ENCODE measurements around the gene STX18. TPM values are rescaled to one million over a fixed set of nuclear protein-coding genes. Genes with fewer than 3 reads are reported as not detected.
"Not testable (repeated sequence)": the region's sequence is repeated elsewhere in the genome, so short reads cannot be mapped to it uniquely, and the experiment has no call there.

The STX18 gene
- polyA plus RNA-seq, 1 donor, result 42.5 TPM

DNA sequence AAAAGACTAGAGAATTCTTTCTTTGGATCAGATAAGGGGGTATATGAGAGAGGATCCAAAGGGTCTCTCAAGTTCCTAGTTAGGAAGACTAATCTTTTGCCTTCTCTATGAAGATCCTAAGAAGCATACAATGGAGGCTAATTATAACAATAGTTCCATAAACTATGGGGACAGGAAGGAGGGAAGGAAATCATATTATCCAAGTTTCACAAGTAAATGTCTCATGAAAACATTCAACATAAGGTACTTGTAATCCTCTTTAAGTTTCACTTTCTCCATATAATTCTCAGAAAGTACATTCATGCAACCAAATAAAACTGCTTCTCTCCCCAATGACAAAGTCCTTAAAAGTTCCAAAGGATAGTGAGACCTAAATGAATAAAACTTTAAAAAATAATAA lies 27.1 kb downstream of the STX18 start:
- H3K9me3 ChIP-seq (ENCODE audit: control insufficient read depth, low read depth, low read length), result no peaks in the 10 kb centered on the region
- no peak overlapping the region for H3K27ac ChIP-seq (ENCODE audit: low read length)
- no peaks in the 10 kb centered on the region for H3K36me3 ChIP-seq (ENCODE audit: control insufficient read depth, insufficient read depth, low read length)
- H3K4me3 ChIP-seq (ENCODE audit: low read length), result no peak overlapping the region
- H3K4me1 ChIP-seq (ENCODE audit: control insufficient read depth, insufficient read depth, low read length), result no peaks in the 10 kb centered on the region
- no peaks in the 10 kb centered on the region for H3K27me3 ChIP-seq (ENCODE audit: control insufficient read depth, insufficient read depth, low read length)
- no peak for DNase-seq

DNA sequence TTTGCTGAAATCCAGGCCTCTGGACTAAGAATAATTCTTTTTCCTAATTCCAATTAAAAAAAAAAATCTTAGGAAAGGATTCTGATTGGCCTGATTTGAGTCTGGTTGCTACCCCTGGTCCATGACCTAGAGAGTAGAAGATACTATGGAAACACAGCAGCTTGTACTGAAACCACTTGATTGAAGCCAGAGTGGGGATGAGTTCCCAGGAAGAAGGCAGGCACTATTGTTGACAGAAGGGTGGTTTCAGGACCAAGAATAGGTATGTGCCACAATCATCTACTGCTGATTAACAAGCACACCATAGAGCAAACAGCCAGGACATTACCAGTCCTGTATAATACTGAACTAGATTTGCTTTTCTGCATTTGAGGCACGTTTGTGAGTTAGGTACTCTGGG lies 29.6 kb downstream of the STX18 start:
- no peak for DNase-seq
- no peak overlapping the region for H3K27ac ChIP-seq (ENCODE audit: low read length)
- H3K4me3 ChIP-seq (ENCODE audit: low read length), result no peak overlapping the region
- no peaks in the 10 kb centered on the region for H3K27me3 ChIP-seq (ENCODE audit: control insufficient read depth, insufficient read depth, low read length)
- H3K36me3 ChIP-seq (ENCODE audit: control insufficient read depth, insufficient read depth, low read length), result no peaks in the 10 kb centered on the region
- no peaks in the 10 kb centered on the region for H3K4me1 ChIP-seq (ENCODE audit: control insufficient read depth, insufficient read depth, low read length)
- no peaks in the 10 kb centered on the region for H3K9me3 ChIP-seq (ENCODE audit: control insufficient read depth, low read depth, low read length)
- no CpG with 5 or more reads among the region's 1 CpG for WGBS (ENCODE audit: insufficient coverage, low lambda C conversion rate)

DNA sequence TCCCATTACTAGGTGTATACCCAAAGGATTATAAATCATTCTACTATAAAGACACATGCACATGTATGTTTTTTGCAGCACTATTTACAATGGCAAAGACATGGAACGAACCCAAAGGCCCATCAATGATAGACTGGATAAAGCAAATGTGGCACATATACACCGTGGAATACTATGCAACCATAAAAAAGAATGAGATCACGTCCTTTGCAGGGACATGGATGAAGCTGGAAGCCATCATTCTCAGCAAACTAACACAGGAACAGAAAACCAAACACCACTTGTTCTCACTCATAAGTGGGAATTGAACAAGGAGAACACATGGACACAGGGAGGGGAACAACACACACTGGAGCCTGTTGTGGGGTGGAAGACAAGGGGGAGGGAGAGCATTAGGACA lies 31.2 kb downstream of the STX18 start:
- H3K27me3 ChIP-seq (ENCODE audit: control insufficient read depth, insufficient read depth, low read length); H3K36me3 ChIP-seq (ENCODE audit: control insufficient read depth, insufficient read depth, low read length); H3K4me1 ChIP-seq (ENCODE audit: control insufficient read depth, insufficient read depth, low read length); H3K27ac ChIP-seq (ENCODE audit: low read length); H3K4me3 ChIP-seq (ENCODE audit: low read length); DNase-seq; H3K9me3 ChIP-seq (ENCODE audit: control insufficient read depth, low read depth, low read length): not testable (repeated sequence)
- no CpG with 5 or more reads among the region's 3 CpGs for WGBS (ENCODE audit: insufficient coverage, low lambda C conversion rate)

DNA sequence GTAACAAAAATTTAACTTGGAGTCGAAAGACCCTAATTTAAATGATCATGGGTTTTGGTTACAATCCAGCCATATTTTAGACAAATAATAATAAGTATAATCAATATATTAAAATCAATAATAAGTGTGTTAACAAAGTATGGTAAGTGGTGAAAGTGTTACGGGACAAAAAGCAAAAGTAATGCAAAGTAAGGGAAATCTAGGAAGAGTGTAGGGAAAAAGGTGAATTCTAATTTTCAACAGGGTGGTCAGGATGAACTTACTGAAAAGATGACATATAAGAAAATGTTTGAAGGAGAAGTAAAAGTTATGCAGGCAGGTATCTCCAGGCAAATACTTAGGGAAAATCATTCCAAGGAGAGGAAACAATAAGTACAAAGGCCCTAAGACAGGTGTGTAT lies 32.3 kb downstream of the STX18 start:
- no peak overlapping the region for H3K4me3 ChIP-seq (ENCODE audit: low read length)
- H3K4me1 ChIP-seq (ENCODE audit: control insufficient read depth, insufficient read depth, low read length), result no peaks in the 10 kb centered on the region
- H3K9me3 ChIP-seq (ENCODE audit: control insufficient read depth, low read depth, low read length), result no peaks in the 10 kb centered on the region
- no peak overlapping the region for H3K27ac ChIP-seq (ENCODE audit: low read length)
- no peaks in the 10 kb centered on the region for H3K27me3 ChIP-seq (ENCODE audit: control insufficient read depth, insufficient read depth, low read length)
- no peak for DNase-seq
- 95% methylated on average over 2 of the region's 2 CpGs for WGBS (ENCODE audit: insufficient coverage, low lambda C conversion rate)
- no peaks in the 10 kb centered on the region for H3K36me3 ChIP-seq (ENCODE audit: control insufficient read depth, insufficient read depth, low read length)

DNA sequence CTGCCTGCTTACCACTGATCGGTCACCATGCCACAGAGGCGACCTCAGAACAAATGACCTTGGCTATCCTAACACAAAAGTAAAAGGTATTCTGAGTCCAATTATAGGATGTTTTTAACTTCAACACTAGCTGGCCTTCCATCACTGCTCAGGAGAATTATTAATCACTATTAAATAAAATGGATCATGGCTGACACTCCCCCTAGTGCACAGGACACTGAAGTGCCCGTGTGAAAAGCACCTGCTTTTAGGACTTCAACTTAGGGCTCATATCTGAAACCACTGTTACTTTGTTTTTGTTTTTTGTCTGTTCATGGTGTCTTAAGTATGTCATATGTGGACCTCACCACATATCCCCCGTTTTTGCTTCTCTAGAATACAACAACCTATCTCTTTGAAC lies 33.9 kb downstream of the STX18 start:
- Histone ChIP-seq H3K27ac (ENCODE audit: low read length) (no peak overlapping the region), H3K36me3 (ENCODE audit: control insufficient read depth, insufficient read depth, low read length) (no peaks in the 10 kb centered on the region), H3K4me3 (ENCODE audit: low read length) (no peak overlapping the region), H3K4me1 (ENCODE audit: control insufficient read depth, insufficient read depth, low read length) (no peaks in the 10 kb centered on the region), H3K9me3 (ENCODE audit: control insufficient read depth, low read depth, low read length) (no peaks in the 10 kb centered on the region), H3K27me3 (ENCODE audit: control insufficient read depth, insufficient read depth, low read length) (no peaks in the 10 kb centered on the region)
- DNase-seq, result no peak
- no CpG with 5 or more reads among the region's 4 CpGs for WGBS (ENCODE audit: insufficient coverage, low lambda C conversion rate)

DNA sequence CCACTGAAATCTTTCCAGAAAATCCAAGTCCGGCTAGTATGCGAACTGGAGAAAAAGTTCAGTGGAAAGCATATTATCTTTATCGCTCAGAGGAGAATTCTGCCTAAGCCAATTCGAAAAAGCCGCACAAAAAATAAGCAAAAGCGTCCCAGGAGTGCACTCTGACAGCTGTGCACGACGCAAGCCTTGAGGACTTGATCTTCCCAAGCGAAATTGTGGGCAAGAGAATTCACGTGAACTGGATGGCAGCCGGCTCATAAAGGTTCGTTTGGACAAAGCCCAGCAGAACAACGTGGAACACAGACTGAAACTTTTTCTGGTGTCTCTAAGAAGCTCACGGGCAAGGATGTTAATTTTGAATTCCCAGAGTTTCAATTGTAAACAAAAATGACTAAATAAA lies 34.4 kb downstream of the STX18 start:
- Histone ChIP-seq H3K4me1 (ENCODE audit: control insufficient read depth, insufficient read depth, low read length) (no peaks in the 10 kb centered on the region), H3K36me3 (ENCODE audit: control insufficient read depth, insufficient read depth, low read length) (no peaks in the 10 kb centered on the region), H3K27ac (ENCODE audit: low read length) (no peak overlapping the region), H3K4me3 (ENCODE audit: low read length) (no peak overlapping the region), H3K27me3 (ENCODE audit: control insufficient read depth, insufficient read depth, low read length) (no peaks in the 10 kb centered on the region), H3K9me3 (ENCODE audit: control insufficient read depth, low read depth, low read length) (no peaks in the 10 kb centered on the region)
- WGBS (ENCODE audit: insufficient coverage, low lambda C conversion rate), result 100% methylated on average over 4 of the region's 14 CpGs
- no peak for DNase-seq

DNA sequence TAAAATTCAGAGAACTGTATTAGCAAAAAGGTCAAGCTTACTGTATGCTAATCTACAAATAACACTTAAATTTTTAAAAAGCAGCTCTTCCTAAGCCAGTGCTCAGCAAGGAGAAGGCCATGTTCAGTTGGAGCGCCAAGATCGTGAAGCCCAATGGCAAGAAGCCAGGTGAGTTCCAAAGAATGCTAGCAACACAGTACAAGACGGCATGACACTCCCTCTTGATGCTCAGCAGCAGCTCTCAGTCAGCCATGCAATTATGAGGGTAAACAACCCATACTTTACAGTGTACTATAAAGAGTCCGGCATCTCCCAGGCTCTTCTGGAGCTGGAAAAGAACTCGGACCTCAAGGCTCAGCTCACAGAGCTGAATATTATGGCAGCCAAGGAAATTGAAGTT lies 34.9 kb downstream of the STX18 start:
- Histone ChIP-seq H3K27me3 (ENCODE audit: control insufficient read depth, insufficient read depth, low read length) (no peaks in the 10 kb centered on the region), H3K9me3 (ENCODE audit: control insufficient read depth, low read depth, low read length) (no peaks in the 10 kb centered on the region), H3K27ac (ENCODE audit: low read length) (no peak overlapping the region), H3K4me1 (ENCODE audit: control insufficient read depth, insufficient read depth, low read length) (no peaks in the 10 kb centered on the region), H3K36me3 (ENCODE audit: control insufficient read depth, insufficient read depth, low read length) (no peaks in the 10 kb centered on the region), H3K4me3 (ENCODE audit: low read length) (no peak overlapping the region)
- WGBS (ENCODE audit: insufficient coverage, low lambda C conversion rate), result no CpG with 5 or more reads among the region's 5 CpGs
- no peak for DNase-seq

DNA sequence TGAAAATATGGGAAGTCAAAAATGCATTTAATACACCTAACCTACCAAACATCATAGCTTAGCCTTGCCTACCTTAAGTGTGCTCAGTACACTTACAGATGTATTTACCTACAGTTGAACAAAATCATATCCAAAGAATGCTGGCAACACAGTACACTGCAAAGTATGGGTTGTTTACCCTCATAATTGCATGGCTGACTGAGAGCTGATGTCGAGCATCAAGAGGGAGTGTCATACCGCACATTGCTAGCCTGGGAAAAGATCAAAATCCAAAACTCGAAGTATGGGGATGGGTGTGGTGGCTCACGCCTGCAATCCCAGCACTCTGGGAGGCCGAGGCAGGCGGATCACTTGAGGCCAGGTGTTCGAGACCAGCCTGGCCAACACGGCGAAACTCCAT lies 36.6 kb downstream of the STX18 start:
- H3K27ac ChIP-seq (ENCODE audit: low read length); H3K27me3 ChIP-seq (ENCODE audit: control insufficient read depth, insufficient read depth, low read length); H3K4me3 ChIP-seq (ENCODE audit: low read length); DNase-seq; H3K36me3 ChIP-seq (ENCODE audit: control insufficient read depth, insufficient read depth, low read length); H3K9me3 ChIP-seq (ENCODE audit: control insufficient read depth, low read depth, low read length); H3K4me1 ChIP-seq (ENCODE audit: control insufficient read depth, insufficient read depth, low read length): not testable (repeated sequence)
- WGBS (ENCODE audit: insufficient coverage, low lambda C conversion rate), result no CpG with 5 or more reads among the region's 9 CpGs

DNA sequence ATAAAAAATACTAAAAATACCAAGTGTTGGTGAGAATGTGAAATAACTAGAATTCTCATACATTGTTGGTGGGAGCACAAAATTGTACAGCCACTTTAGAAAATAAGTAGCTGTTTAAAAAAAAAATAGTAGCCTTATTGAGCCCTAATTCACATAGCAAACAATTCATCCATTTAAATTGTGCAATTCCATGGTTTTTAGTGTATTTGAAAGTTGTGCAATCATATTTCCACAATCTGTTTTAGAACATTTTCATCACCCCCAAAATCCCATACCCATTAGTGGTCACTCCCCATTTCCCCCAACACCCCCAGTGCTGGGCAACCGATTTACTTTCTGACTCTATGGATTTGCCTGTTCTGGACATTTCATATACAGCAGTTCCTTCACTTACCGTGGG lies 37.1 kb downstream of the STX18 start:
- WGBS (ENCODE audit: insufficient coverage, low lambda C conversion rate), result no CpG with 5 or more reads among the region's 2 CpGs
- Histone ChIP-seq H3K27ac (ENCODE audit: low read length) (no peak overlapping the region), H3K36me3 (ENCODE audit: control insufficient read depth, insufficient read depth, low read length) (no peaks in the 10 kb centered on the region), H3K4me1 (ENCODE audit: control insufficient read depth, insufficient read depth, low read length) (peaks cover under 1% of the 10 kb centered on the region), H3K9me3 (ENCODE audit: control insufficient read depth, low read depth, low read length) (no peaks in the 10 kb centered on the region), H3K4me3 (ENCODE audit: low read length) (no peak overlapping the region), H3K27me3 (ENCODE audit: control insufficient read depth, insufficient read depth, low read length) (no peaks in the 10 kb centered on the region)
- DNase-seq, result no peak

DNA sequence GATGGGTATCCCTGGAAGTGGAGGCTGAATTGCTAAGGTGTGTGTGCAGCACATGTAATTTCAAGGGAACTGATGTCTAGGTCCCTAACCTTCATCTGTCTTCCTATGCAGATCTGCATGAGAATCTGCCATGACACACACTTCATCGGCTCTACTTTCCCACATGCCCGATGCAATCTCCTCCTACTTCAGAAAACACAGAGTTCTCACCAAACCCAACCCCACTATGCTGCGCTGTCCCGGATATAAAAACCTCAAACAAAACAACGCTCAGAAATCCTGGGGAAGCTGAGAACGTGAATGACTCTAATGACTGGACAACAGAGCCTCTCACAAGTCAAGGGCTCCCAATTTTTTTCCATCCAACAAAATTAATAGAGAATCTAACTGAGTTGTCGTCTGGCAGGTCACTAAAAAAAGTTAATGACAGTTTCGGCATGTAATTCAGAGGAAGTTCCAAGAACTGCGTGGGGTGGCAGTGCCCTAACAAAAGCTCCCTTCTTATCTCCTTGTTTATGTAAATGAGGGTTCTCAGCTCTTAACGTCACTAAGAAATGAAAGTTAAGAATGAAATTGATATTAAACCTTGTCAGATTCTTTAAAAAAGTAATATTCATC lies 39.0 kb downstream of the STX18 start:
- Histone ChIP-seq H3K4me3 (ENCODE audit: low read length) (no peak overlapping the region), H3K36me3 (ENCODE audit: control insufficient read depth, insufficient read depth, low read length) (no peaks in the 10 kb centered on the region), H3K27ac (ENCODE audit: low read length) (no peak overlapping the region), H3K9me3 (ENCODE audit: control insufficient read depth, low read depth, low read length) (no peaks in the 10 kb centered on the region), H3K27me3 (ENCODE audit: control insufficient read depth, insufficient read depth, low read length) (no peaks in the 10 kb centered on the region), H3K4me1 (ENCODE audit: control insufficient read depth, insufficient read depth, low read length) (peaks cover 3% of the 10 kb centered on the region)
- WGBS (ENCODE audit: insufficient coverage, low lambda C conversion rate), result no CpG with 5 or more reads among the region's 10 CpGs
- no peak for DNase-seq

DNA sequence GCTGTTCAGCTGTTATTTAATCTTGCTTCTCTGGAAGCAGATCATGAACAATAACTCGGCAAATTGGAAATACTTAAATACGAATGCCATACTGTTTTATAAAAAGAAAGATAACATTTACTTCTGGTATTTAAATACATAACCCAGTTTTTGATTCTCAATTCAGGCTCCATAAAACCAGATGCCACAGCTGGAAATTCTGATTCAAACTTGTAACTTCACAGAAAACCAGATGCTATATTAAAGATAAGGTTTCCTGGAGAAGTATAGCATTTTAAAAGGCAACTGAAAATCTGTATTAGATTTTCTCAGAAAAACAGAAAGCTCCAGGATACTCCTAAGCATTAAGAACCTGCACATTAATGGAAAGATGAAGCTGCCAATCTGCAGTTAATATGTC lies 40.2 kb downstream of the STX18 start:
- H3K9me3 ChIP-seq (ENCODE audit: control insufficient read depth, low read depth, low read length), result no peaks in the 10 kb centered on the region
- no peak overlapping the region for H3K27ac ChIP-seq (ENCODE audit: low read length)
- H3K4me3 ChIP-seq (ENCODE audit: low read length), result no peak overlapping the region
- no peak for DNase-seq
- H3K27me3 ChIP-seq (ENCODE audit: control insufficient read depth, insufficient read depth, low read length), result no peaks in the 10 kb centered on the region
- peaks cover 3% of the 10 kb centered on the region for H3K4me1 ChIP-seq (ENCODE audit: control insufficient read depth, insufficient read depth, low read length)
- H3K36me3 ChIP-seq (ENCODE audit: control insufficient read depth, insufficient read depth, low read length), result no peaks in the 10 kb centered on the region
- WGBS (ENCODE audit: insufficient coverage, low lambda C conversion rate), result 100% methylated on average over 2 of the region's 2 CpGs
